Nephron (organoid): ENCODE data around the gene ORM1.

Source experiments
- H3K27ac Mint-ChIP-seq, 3 experiments: 2 replicates each; pipeline ENCODE4 v1.8.0; 2020; ENCODE audit warnings: mixed read lengths in 3 of 3, mild to moderate bottlenecking in 2 of 3, moderate library complexity in 1 of 3
- H3K27me3 Mint-ChIP-seq: 2 replicates; pipeline ENCODE4 v1.8.0; 2021; ENCODE audit warnings: low read depth, mild to moderate bottlenecking, moderate library complexity, mixed read lengths
- H3K36me3 Mint-ChIP-seq: 2 replicates; pipeline ENCODE4 v1.8.0; 2020; ENCODE audit warnings: low read depth, mixed read lengths
- H3K4me1 Mint-ChIP-seq: 2 replicates; pipeline ENCODE4 v1.8.0; 2020; ENCODE audit warnings: mixed read lengths
- H3K4me3 Mint-ChIP-seq, 3 experiments: 2 replicates each; pipeline ENCODE4 v1.8.0; 2020; ENCODE audit warnings: mild to moderate bottlenecking in 3 of 3, mixed read lengths in 3 of 3, moderate library complexity in 2 of 3
- H3K9me3 Mint-ChIP-seq: 2 replicates; pipeline ENCODE4 v1.8.0; 2020; ENCODE audit warnings: mixed read lengths
- TF ChIP-seq, protein P1 (sequence below), 3 experiments: fragments of 200-600 bp; sonication (generic); IDR thresholded peaks; one replicate each; pipeline ENCODE4 v1.5.0; 2021; ENCODE audit warnings: antibody characterized with exemption in 3 of 3; ENCODE audit not compliant: unreplicated experiment in 3 of 3

The ORM1 gene

DNA sequence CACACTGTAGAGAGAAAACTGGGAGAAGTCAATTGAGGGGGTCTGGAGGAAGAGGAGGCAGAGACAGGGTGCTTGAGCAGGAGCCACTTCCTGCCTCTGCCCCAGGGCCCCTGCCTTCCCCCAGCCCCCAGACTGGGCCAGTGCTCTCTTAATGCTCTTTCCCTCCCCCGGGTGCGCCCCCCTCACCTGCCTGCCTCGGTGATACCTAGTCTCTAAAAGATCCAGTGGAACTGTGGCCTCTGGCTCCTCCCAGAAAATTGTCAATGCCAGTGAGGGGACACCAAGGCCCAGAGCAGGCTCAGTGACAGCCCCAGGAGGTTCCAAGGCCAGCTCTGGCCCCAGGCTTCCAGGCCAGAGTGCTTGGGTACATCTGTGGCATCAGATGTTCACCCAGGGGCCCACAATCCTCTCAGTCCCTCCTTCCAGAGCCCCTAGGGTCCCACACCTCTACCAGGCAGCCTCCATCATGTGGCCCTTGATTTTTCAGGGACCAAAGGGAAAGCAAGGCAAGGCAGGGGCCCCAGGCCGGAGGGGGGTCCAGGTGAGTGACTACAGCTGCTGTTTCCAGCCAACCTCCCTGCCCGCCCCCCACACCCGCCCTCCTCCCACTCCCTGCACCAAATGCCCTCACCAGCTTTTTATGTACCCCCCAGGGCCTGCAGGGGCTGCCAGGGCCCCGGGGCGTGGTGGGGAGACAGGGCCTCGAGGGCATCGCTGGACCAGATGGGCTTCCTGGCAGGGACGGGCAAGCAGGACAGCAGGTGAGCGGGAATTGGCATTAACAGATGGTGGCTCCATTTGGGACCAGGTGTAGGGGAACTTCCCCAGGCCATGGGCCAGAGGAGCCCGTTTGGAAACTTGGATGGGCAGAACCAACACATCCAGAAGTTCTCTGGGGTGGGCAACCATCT, 33.1 kb upstream of the ORM1 start:
- H3K27ac Mint-ChIP-seq, result peak overlapping the region in 1 of 3 experiments; percentile 16
- TF ChIP-seq, protein P1, sequence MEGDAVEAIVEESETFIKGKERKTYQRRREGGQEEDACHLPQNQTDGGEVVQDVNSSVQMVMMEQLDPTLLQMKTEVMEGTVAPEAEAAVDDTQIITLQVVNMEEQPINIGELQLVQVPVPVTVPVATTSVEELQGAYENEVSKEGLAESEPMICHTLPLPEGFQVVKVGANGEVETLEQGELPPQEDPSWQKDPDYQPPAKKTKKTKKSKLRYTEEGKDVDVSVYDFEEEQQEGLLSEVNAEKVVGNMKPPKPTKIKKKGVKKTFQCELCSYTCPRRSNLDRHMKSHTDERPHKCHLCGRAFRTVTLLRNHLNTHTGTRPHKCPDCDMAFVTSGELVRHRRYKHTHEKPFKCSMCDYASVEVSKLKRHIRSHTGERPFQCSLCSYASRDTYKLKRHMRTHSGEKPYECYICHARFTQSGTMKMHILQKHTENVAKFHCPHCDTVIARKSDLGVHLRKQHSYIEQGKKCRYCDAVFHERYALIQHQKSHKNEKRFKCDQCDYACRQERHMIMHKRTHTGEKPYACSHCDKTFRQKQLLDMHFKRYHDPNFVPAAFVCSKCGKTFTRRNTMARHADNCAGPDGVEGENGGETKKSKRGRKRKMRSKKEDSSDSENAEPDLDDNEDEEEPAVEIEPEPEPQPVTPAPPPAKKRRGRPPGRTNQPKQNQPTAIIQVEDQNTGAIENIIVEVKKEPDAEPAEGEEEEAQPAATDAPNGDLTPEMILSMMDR (IDR thresholded peaks at IDR 0.05; ENCODE audit: unreplicated experiment in 3 of 3), result no peak
- peaks cover 32% of the 10 kb centered on the region for H3K36me3 Mint-ChIP-seq
- H3K4me1 Mint-ChIP-seq, result peaks cover 45% of the 10 kb centered on the region
- peaks cover 13% of the 10 kb centered on the region for H3K9me3 Mint-ChIP-seq
- H3K4me3 Mint-ChIP-seq, result no peak overlapping the region
- H3K27me3 Mint-ChIP-seq, result peaks cover 10% of the 10 kb centered on the region

DNA sequence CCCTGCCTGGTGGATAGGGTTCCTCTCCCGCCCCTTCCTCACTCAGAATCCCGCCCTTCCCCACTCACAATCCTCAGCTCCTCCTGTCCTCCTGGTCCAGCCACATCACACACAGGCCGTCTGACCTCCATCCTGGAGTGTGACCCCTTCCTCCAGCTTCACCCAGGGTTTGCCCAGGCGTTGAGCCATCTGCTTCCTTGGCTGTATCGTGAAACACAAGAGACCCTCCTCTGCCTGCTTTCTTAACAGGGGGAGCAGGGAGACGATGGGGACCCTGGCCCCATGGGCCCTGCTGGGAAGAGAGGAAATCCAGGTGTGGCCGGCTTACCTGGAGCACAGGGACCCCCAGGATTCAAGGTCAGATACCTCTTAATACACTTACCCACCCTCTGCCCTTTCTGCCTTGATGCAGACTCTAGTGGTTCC, 32.3 kb upstream of the ORM1 start:
- TF ChIP-seq, protein P1 (IDR thresholded peaks at IDR 0.05; ENCODE audit: unreplicated experiment in 3 of 3), result no peak

DNA sequence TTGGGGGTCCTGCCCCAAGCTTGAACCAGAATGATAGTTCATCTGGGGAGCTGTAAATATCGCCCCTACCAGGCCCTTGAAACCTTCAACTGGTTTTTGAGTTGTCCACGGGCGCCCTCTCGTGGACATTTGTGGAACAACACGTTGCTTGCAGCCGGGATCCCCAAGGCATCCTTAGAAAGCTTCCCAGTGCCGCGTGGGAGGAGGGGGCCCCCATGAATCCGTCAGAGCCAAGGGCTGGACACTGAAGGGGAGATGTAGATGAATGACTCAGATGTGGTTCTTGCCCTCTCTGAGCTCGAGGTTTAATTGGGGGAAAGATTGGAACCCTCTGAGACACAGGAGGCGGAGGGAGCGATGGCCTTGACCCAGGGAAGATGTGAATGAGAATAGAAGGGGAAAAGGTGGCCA, 31.8 kb upstream of the ORM1 start:
- Mint-ChIP-seq H3K27ac (peak overlapping the region in 2 of 3 experiments; percentile 16 to 54), H3K27me3 (peaks cover 5% of the 10 kb centered on the region), H3K4me3 (no peak overlapping the region), H3K36me3 (peaks cover 45% of the 10 kb centered on the region), H3K9me3 (peaks cover 24% of the 10 kb centered on the region), H3K4me1 (peaks cover 33% of the 10 kb centered on the region)
- TF ChIP-seq, protein P1 (IDR thresholded peaks at IDR 0.05; ENCODE audit: unreplicated experiment in 3 of 3), result peak; percentile 88 to 95 (median 93)

More for the DNA sequence above, 32.3 kb upstream of the ORM1 start:
- Mint-ChIP-seq H3K9me3 (peaks cover 19% of the 10 kb centered on the region), H3K27ac (peak overlapping the region in 2 of 3 experiments; percentile 16 to 54), H3K4me1 (peaks cover 38% of the 10 kb centered on the region), H3K27me3 (peaks cover 10% of the 10 kb centered on the region), H3K4me3 (no peak overlapping the region), H3K36me3 (peaks cover 40% of the 10 kb centered on the region)

DNA sequence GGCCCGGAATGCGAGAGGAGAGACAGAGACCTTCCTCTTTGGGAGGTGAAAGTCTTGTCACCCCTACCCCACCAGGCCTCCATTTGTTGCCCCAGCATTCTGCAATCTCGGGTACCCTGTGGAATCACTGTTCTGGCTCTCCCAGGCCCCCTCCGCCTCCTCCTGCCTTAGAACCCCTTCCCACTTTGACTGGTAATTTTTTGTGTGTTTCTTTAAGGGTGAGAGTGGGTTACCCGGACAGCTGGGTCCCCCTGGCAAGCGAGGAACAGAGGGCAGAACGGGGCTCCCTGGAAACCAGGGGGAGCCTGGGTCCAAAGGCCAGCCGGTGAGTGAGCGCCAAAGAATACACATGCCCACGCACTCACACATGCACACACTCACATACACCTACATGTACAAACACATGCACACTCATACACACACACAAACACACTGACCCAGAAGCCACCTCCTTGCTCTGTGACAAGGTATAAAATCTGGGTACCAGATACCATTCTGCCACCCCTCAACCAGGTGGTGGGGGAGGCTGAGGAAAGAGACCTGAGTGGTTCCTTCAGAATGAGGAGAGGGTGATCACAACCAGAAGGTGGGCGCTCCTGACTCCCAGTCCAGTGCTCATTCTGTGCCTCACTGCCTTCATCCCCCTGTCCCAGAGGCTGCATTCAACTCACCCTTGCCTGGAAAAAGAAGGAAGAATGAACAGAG, 30.9 kb upstream of the ORM1 start:
- Mint-ChIP-seq H3K27ac (no peak overlapping the region), H3K4me3 (no peak overlapping the region), H3K9me3 (peaks cover 24% of the 10 kb centered on the region), H3K27me3 (no peaks in the 10 kb centered on the region), H3K36me3 (peaks cover 55% of the 10 kb centered on the region), H3K4me1 (peaks cover 24% of the 10 kb centered on the region)
- TF ChIP-seq, protein P1 (IDR thresholded peaks at IDR 0.05; ENCODE audit: unreplicated experiment in 3 of 3), result no peak

DNA sequence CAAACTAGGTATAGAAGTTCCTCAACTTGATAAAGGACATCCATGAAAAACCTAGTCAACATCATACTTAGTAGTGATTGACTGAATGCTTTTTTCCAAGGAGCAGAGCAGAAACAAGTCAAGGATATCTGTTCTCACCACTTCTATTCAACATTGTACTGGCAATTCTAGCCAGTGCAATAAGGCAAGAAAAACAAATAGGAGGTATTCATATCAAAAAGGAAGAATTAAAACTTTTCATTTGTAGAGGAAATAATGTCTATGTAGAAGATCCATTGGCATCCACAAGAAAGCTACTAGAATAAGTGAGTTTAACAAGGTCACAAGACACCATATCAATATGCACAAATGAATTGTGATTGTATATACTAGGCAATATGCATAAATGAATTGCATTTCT, 28.2 kb upstream of the ORM1 start:
- H3K4me1 Mint-ChIP-seq, result peaks cover 10% of the 10 kb centered on the region
- no peak overlapping the region for H3K4me3 Mint-ChIP-seq
- H3K36me3 Mint-ChIP-seq, result peaks cover 79% of the 10 kb centered on the region
- TF ChIP-seq, protein P1 (IDR thresholded peaks at IDR 0.05; ENCODE audit: unreplicated experiment in 3 of 3), result no peak
- H3K27ac Mint-ChIP-seq, result no peak overlapping the region
- H3K27me3 Mint-ChIP-seq, result no peaks in the 10 kb centered on the region
- H3K9me3 Mint-ChIP-seq, result peaks cover 24% of the 10 kb centered on the region
